ENCODE data around the gene CHURC1. TPM values are rescaled to one million over a fixed set of nuclear protein-coding genes. Genes with fewer than 3 reads are reported as not detected.

The CHURC1 gene
- total and polyA plus RNA-seq, 2 of the 4 experiments (the other 2 are of a cell fraction): 38.0 to 69.5 TPM

GRCh38 chr14:64963611-64964010 is 49.4 kb downstream of the CHURC1 start:
- Histone ChIP-seq H3K14ac (replicated peaks; ENCODE audit: low read depth, low read length) (no peak overlapping the region), H3K4me3 (ENCODE audit: insufficient read depth, low read depth, low read length) (no peak overlapping the region), H4K91ac (ENCODE audit: insufficient read depth, low read depth, low read length) (no peak overlapping the region), H3K56ac (ENCODE audit: extremely low read depth, insufficient read depth, low read length) (no peak overlapping the region), H3K36me3 (ENCODE audit: control insufficient read depth, insufficient read depth, low read length) (no peaks in the 10 kb centered on the region; the same call in 1 of the 2 replicates), H2BK5ac (ENCODE audit: low read depth, low read length, poor library complexity, severe bottlenecking) (no peak overlapping the region), H2AK9ac (replicated peaks; ENCODE audit: low read depth, low read length, poor library complexity) (no peak overlapping the region), H3K27me3 (ENCODE audit: control insufficient read depth, insufficient read depth, low read length) (no peaks in the 10 kb centered on the region), H3K23ac (ENCODE audit: low read depth, low read length) (no peak overlapping the region), H4K5ac (ENCODE audit: low read depth, low read length) (no peak overlapping the region), H3K4me2 (ENCODE audit: low read depth, low read length) (no peak overlapping the region), H3K9me1 (ENCODE audit: insufficient read depth, low read length) (no peaks in the 10 kb centered on the region; the same call in 1 of the 2 replicates), H2BK120ac (ENCODE audit: low read depth, low read length) (no peak overlapping the region), H2AFZ (replicated peaks; ENCODE audit: low read length, poor library complexity) (no peak overlapping the region), H4K20me1 (ENCODE audit: insufficient read depth, low read length) (no peaks in the 10 kb centered on the region), H3K18ac (ENCODE audit: low read depth, low read length) (no peak overlapping the region), H2BK20ac (ENCODE audit: low read depth, low read length) (no peak overlapping the region), H3K79me1 (ENCODE audit: low read depth in 1 of 2, low read length in 2 of 2) (no peaks in the 10 kb centered on the region), H3K4me1 (ENCODE audit: control insufficient read depth, insufficient read depth, low read length) (no peaks in the 10 kb centered on the region), H4K8ac (ENCODE audit: low read depth in 2 of 2, low read length in 2 of 2) (no peak overlapping the region), H3K4ac (ENCODE audit: low read depth, low read length) (no peak overlapping the region), H3K27ac (ENCODE audit: insufficient read depth, low read length) (no peak overlapping the region), H2AK5ac (ENCODE audit: low read depth, low read length) (no peak overlapping the region), H3K9ac (ENCODE audit: low read depth, low read length) (no peak overlapping the region), H3K9me3 (ENCODE audit: control insufficient read depth, insufficient read depth, low read length) (no peaks in the 10 kb centered on the region), H2BK15ac (ENCODE audit: low read depth, low read length) (no peak overlapping the region)
- BruUV-seq (replicated peaks): no TSS peak
- ChIA-PET CTCF (no interaction called here), POLR2A (ENCODE audit: unreplicated experiment) (no interaction called here)
- ATAC-seq (ENCODE audit: low read depth): no peak
- in situ Hi-C loops (cut with MboI; ENCODE audit: low sequenced_read_pairs): no loop called here
- intact Hi-C loops (cut with micrococcal nuclease): no loop called here
- WGBS, 2 experiments (ENCODE audit: extremely low coverage in 2 of 2, insufficient read length in 1 of 2): no CpG with 5 or more reads among the region's 1 CpG
- no peak for TF ChIP-seq MAZ (IDR thresholded peaks at IDR 0.05; ENCODE audit: borderline replicate concordance, low read depth, low read length)
- TF ChIP-seq, protein P1, sequence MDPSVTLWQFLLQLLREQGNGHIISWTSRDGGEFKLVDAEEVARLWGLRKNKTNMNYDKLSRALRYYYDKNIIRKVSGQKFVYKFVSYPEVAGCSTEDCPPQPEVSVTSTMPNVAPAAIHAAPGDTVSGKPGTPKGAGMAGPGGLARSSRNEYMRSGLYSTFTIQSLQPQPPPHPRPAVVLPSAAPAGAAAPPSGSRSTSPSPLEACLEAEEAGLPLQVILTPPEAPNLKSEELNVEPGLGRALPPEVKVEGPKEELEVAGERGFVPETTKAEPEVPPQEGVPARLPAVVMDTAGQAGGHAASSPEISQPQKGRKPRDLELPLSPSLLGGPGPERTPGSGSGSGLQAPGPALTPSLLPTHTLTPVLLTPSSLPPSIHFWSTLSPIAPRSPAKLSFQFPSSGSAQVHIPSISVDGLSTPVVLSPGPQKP (IDR thresholded peaks at IDR 0.05; ENCODE audit: borderline replicate concordance, low read depth, low read length): no peak
- TF ChIP-seq, protein P2, sequence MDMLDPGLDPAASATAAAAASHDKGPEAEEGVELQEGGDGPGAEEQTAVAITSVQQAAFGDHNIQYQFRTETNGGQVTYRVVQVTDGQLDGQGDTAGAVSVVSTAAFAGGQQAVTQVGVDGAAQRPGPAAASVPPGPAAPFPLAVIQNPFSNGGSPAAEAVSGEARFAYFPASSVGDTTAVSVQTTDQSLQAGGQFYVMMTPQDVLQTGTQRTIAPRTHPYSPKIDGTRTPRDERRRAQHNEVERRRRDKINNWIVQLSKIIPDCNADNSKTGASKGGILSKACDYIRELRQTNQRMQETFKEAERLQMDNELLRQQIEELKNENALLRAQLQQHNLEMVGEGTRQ (IDR thresholded peaks at IDR 0.05; ENCODE audit: low read depth, low read length): no peak
- no peak for DNase-seq
- dilution Hi-C loops (cut with HindIII; ENCODE audit: low sequenced_read_pairs, unreplicated experiment): no loop called here
